ENCODE measurements around the gene ZNF33B. TPM values are rescaled to one million over a fixed set of nuclear protein-coding genes. Genes with fewer than 3 reads are reported as not detected.

Gene ZNF33B
- polyA plus RNA-seq, 1 experiment, result 4.8 TPM

- Histone ChIP-seq H3K4me3 (ENCODE audit: low read depth, low read length) (no peak overlapping the region), H3K36me3 (ENCODE audit: control insufficient read depth, insufficient read depth, low read length) (no peaks in the 10 kb centered on the region), H3K27me3 (ENCODE audit: control insufficient read depth, insufficient read depth, low read length) (no peaks in the 10 kb centered on the region; the same call in 1 of the 2 replicates)
- no peak for DNase-seq (ENCODE audit: low read depth)
- ChIA-PET POLR2A (no interaction called here), CTCF (no interaction called here)
- no peak for TF ChIP-seq CTCF (IDR thresholded peaks at IDR 0.05; ENCODE audit: insufficient read depth, low read depth, low read length)
Measured at GRCh38 chr10:42652858-42653257, 14.5 kb upstream of the ZNF33B start.

- Histone ChIP-seq H3K36me3 (ENCODE audit: control insufficient read depth, insufficient read depth, low read length) (no peaks in the 10 kb centered on the region), H3K27me3 (ENCODE audit: control insufficient read depth, insufficient read depth, low read length) (no peaks in the 10 kb centered on the region; the same call in none of the 2 replicates), H3K4me3 (ENCODE audit: low read depth, low read length) (no peak overlapping the region)
- DNase-seq (ENCODE audit: low read depth), result no peak
- ChIA-PET POLR2A (no interaction called here), CTCF (no interaction called here)
- no peak for TF ChIP-seq CTCF (IDR thresholded peaks at IDR 0.05; ENCODE audit: insufficient read depth, low read depth, low read length)
Measured at GRCh38 chr10:42650374-42650773, 12.0 kb upstream of the ZNF33B start.

GRCh38 chr10:42648512-42648911 lies 10.1 kb upstream of the ZNF33B start:
- Histone ChIP-seq H3K4me3 (ENCODE audit: low read depth, low read length) (no peak overlapping the region), H3K36me3 (ENCODE audit: control insufficient read depth, insufficient read depth, low read length) (no peaks in the 10 kb centered on the region), H3K27me3 (ENCODE audit: control insufficient read depth, insufficient read depth, low read length) (no peaks in the 10 kb centered on the region; the same call in none of the 2 replicates)
- no peak for TF ChIP-seq CTCF (IDR thresholded peaks at IDR 0.05; ENCODE audit: insufficient read depth, low read depth, low read length)
- ChIA-PET CTCF (interaction anchor here (0.6 kb wide), 1 partner anchor 9 kb away, joined by 3 read pairs; no protein-coding TSS in a partner anchor), POLR2A (no interaction called here)
- no peak for DNase-seq (ENCODE audit: low read depth)

GRCh38 chr10:42646687-42647640 lies 8.6 kb upstream of the ZNF33B start:
- H3K27me3 ChIP-seq (ENCODE audit: control insufficient read depth, insufficient read depth, low read length), result no peaks in the 10 kb centered on the region; the same call in none of the 2 replicates
- DNase-seq (ENCODE audit: low read depth), result no peak
- CTCF ChIA-PET, result no interaction called here
- no peak for TF ChIP-seq CTCF (IDR thresholded peaks at IDR 0.05; ENCODE audit: insufficient read depth, low read depth, low read length)
- no peak overlapping the region for H3K4me3 ChIP-seq (ENCODE audit: low read depth, low read length)
- no peaks in the 10 kb centered on the region for H3K36me3 ChIP-seq (ENCODE audit: control insufficient read depth, insufficient read depth, low read length)
- POLR2A ChIA-PET, result no interaction called here

GRCh38 chr10:42646214-42646613 lies 7.8 kb upstream of the ZNF33B start:
- DNase-seq (ENCODE audit: low read depth), result no peak
- H3K4me3 ChIP-seq (ENCODE audit: low read depth, low read length), result no peak overlapping the region
- no peaks in the 10 kb centered on the region; the same call in none of the 2 replicates for H3K27me3 ChIP-seq (ENCODE audit: control insufficient read depth, insufficient read depth, low read length)
- H3K36me3 ChIP-seq (ENCODE audit: control insufficient read depth, insufficient read depth, low read length), result no peaks in the 10 kb centered on the region
- no peak for TF ChIP-seq CTCF (IDR thresholded peaks at IDR 0.05; ENCODE audit: insufficient read depth, low read depth, low read length)
- POLR2A ChIA-PET, result no interaction called here
- CTCF ChIA-PET, result no interaction called here

All from BJ (cell line).